Stimulated activated naive CD8-positive, alpha-beta T cell treated with anti-CD3 and anti-CD28 coated beads, Interleukin-15, Interleukin-2, amounts not matched to agents 100 ng/mL and 50 ng/mL, for 24 hours (primary cell): ENCODE data around the gene LRRC4.

Experiments
- H3K27ac Mint-ChIP-seq: one replicate; pipeline ENCODE4 v1.8.0; 2021; ENCODE audit warnings: mild to moderate bottlenecking, mixed read lengths
- H3K27me3 Mint-ChIP-seq: one replicate; pipeline ENCODE4 v1.8.0; 2021; ENCODE audit warnings: mixed read lengths
- H3K36me3 Mint-ChIP-seq: one replicate; pipeline ENCODE4 v1.8.0; 2021; ENCODE audit warnings: low read depth, mixed read lengths
- H3K4me1 Mint-ChIP-seq: one replicate; pipeline ENCODE4 v1.8.0; 2021; ENCODE audit warnings: low read depth, mixed read lengths
- H3K4me3 Mint-ChIP-seq: one replicate; pipeline ENCODE4 v1.8.0; 2021; ENCODE audit warnings: mild to moderate bottlenecking, mixed read lengths
- H3K9me3 Mint-ChIP-seq: one replicate; pipeline ENCODE4 v1.8.0; 2021; ENCODE audit warnings: mixed read lengths

The LRRC4 gene

GRCh38 chr7:127996253-127997071, 34.8 kb downstream of the LRRC4 start:
- H3K4me1 Mint-ChIP-seq: peaks cover 6% of the 10 kb centered on the region
- no peak overlapping the region for H3K4me3 Mint-ChIP-seq
- no peaks in the 10 kb centered on the region for H3K9me3 Mint-ChIP-seq
- H3K27me3 Mint-ChIP-seq: no peaks in the 10 kb centered on the region
- no peak overlapping the region for H3K27ac Mint-ChIP-seq
- H3K36me3 Mint-ChIP-seq: peaks cover 83% of the 10 kb centered on the region

GRCh38 chr7:127995881-127996215, 35.4 kb downstream of the LRRC4 start:
- Mint-ChIP-seq H3K27me3 (no peaks in the 10 kb centered on the region), H3K36me3 (peaks cover 84% of the 10 kb centered on the region), H3K9me3 (no peaks in the 10 kb centered on the region), H3K4me3 (no peak overlapping the region), H3K27ac (no peak overlapping the region), H3K4me1 (peaks cover under 1% of the 10 kb centered on the region)

DNA sequence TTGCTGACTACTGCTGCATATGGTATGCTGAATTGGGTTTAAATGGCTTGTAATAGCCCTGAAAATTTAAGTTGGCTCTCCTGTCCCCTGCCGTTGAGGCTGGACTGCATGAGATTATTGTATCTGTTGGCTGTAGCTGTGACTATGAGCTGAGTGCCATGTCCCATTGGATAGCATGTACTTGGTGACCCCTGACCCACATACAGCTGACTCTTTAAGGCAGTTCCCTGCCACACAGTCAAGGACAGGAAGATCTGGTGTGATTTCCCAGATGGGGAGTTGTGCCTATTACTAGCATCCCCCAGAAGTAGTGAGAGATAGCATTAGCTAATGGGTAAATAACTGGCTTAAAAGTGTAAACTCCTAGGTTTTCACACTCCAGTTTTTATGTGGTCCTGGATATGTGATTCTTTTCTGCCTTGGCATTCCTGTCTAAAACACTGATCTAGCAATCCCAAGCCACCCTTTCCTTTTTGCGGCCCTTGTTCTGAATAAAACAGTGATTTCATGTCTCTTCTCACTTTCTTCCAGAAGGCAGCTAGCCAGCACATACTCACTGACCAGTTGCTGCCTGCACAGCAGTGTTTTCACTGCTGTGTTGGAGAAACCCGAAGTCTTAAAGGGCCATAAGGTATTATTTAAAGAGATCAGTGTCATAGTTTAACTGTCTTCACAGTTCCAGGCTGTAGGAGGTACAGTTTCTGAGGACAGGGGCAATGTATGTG, 35.9 kb downstream of the LRRC4 start:
- H3K27ac Mint-ChIP-seq: no peak overlapping the region
- no peaks in the 10 kb centered on the region for H3K27me3 Mint-ChIP-seq
- H3K9me3 Mint-ChIP-seq: no peaks in the 10 kb centered on the region
- no peaks in the 10 kb centered on the region for H3K4me1 Mint-ChIP-seq
- H3K4me3 Mint-ChIP-seq: no peak overlapping the region
- peaks cover 80% of the 10 kb centered on the region for H3K36me3 Mint-ChIP-seq

DNA sequence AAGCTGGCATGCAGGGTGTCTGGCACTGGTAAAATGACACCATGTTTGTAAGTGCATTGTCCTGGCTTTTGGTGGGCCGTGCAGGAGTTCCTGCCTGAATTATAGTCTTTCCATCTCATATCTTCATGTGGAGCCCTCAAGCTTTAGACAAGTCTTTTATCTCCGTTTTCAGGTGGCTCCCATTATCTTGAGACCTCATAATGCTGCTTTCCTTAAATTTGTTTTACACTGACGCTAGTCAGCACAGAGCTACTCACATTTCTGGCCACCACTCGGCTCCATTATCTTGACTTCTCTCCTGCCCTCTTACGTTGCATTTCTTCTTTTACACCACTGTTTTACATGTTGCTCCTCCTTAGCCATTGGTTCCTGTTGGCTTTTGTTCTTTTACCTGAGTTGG, 37.2 kb downstream of the LRRC4 start:
- Mint-ChIP-seq H3K4me1 (no peaks in the 10 kb centered on the region), H3K4me3 (no peak overlapping the region), H3K27me3 (no peaks in the 10 kb centered on the region), H3K27ac (no peak overlapping the region), H3K36me3 (peaks cover 83% of the 10 kb centered on the region), H3K9me3 (no peaks in the 10 kb centered on the region)

GRCh38 chr7:127993317-127993716, 37.9 kb downstream of the LRRC4 start:
- H3K4me1 Mint-ChIP-seq: no peaks in the 10 kb centered on the region
- H3K4me3 Mint-ChIP-seq: no peak overlapping the region
- no peak overlapping the region for H3K27ac Mint-ChIP-seq
- peaks cover 84% of the 10 kb centered on the region for H3K36me3 Mint-ChIP-seq
- H3K9me3 Mint-ChIP-seq: no peaks in the 10 kb centered on the region
- H3K27me3 Mint-ChIP-seq: no peaks in the 10 kb centered on the region

DNA sequence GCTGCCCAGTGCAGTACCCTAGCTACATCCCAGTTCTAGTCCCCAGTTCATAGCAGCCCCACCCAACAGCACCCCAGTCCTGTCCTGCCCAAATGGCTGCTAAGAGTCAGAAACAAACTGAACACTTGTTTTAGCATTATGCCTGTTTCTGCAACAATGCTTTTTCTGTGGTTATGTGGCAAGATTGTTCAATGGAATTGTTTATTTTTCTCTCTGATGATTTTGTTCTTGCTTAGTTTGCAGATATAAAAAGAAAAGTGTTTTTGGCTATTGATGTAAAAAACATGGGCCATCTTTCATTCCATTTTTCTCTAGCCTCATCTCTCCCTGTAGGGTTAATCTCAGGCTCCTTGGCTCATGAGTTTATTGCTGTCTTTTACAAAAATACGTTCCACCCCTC, 42.5 kb downstream of the LRRC4 start:
- H3K27ac Mint-ChIP-seq: no peak overlapping the region
- H3K9me3 Mint-ChIP-seq: no peaks in the 10 kb centered on the region
- peaks cover 65% of the 10 kb centered on the region for H3K36me3 Mint-ChIP-seq
- H3K27me3 Mint-ChIP-seq: no peaks in the 10 kb centered on the region
- peaks cover 12% of the 10 kb centered on the region for H3K4me1 Mint-ChIP-seq
- no peak overlapping the region for H3K4me3 Mint-ChIP-seq

GRCh38 chr7:127986581-127987521, 44.4 kb downstream of the LRRC4 start:
- Mint-ChIP-seq H3K27ac (no peak overlapping the region), H3K36me3 (peaks cover 51% of the 10 kb centered on the region), H3K9me3 (no peaks in the 10 kb centered on the region), H3K4me3 (no peak overlapping the region), H3K27me3 (no peaks in the 10 kb centered on the region), H3K4me1 (peaks cover 27% of the 10 kb centered on the region)

DNA sequence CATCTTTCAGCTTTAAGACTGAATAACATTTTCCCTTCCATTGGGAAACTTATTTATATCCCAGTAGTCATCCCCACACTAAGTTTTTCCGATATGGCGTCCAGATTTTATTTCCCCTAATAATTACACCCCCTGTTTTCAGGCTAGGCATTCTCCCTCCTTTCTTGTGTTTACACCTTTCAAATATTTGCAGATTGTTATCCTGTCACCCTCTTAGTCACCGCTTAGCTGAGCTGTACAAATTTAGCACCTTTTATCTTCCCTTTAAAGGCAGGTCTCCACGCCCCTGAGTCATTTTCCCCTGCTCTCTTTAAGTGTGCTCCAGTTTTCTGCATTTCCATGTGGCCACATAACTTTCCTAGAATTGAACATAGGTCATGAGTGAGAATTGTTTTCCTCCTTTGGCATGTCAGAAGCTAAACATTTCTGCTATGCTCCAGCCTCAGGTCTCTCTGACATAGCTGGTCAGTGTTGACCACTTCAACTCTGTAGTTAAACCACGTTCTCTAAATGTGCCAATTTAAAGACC, 47.4 kb downstream of the LRRC4 start:
- Mint-ChIP-seq H3K36me3 (peaks cover 49% of the 10 kb centered on the region), H3K4me3 (no peak overlapping the region), H3K4me1 (peaks cover 46% of the 10 kb centered on the region), H3K9me3 (no peaks in the 10 kb centered on the region), H3K27ac (peak overlapping the region; percentile 18), H3K27me3 (no peaks in the 10 kb centered on the region)

GRCh38 chr7:127981965-127982364, 49.3 kb downstream of the LRRC4 start:
- Mint-ChIP-seq H3K36me3 (peaks cover 61% of the 10 kb centered on the region), H3K4me1 (peaks cover 51% of the 10 kb centered on the region), H3K4me3 (no peak overlapping the region), H3K9me3 (peaks cover 14% of the 10 kb centered on the region), H3K27ac (no peak overlapping the region), H3K27me3 (no peaks in the 10 kb centered on the region)

- H3K27ac Mint-ChIP-seq: no peak overlapping the region
- H3K4me3 Mint-ChIP-seq: no peak overlapping the region
- H3K36me3 Mint-ChIP-seq: peaks cover 63% of the 10 kb centered on the region
- H3K4me1 Mint-ChIP-seq: peaks cover 51% of the 10 kb centered on the region
- peaks cover 16% of the 10 kb centered on the region for H3K9me3 Mint-ChIP-seq
- H3K27me3 Mint-ChIP-seq: no peaks in the 10 kb centered on the region
Measured at GRCh38 chr7:127980901-127981300, 50.3 kb downstream of the LRRC4 start.

DNA sequence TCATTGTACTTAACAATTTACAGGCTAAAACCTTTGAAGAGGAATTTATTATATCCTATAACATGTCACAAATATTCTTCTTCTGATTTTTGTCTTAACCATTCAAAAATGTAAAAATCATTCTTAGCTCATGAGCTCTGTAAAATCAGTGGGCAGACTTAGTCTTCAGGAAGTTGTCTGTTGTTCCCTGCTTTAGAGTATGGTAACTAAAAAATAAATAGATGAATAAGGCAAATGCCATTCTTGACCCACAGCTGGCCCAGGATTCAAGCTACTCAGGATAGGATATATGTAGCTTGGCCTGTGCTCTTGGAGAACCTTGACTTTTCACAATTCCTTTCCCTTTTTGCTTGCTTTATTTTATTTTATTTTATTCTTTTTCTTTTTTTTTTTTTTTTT, 51.5 kb downstream of the LRRC4 start:
- Mint-ChIP-seq H3K27ac (no peak overlapping the region), H3K27me3 (no peaks in the 10 kb centered on the region), H3K4me3 (no peak overlapping the region), H3K4me1 (peaks cover 48% of the 10 kb centered on the region), H3K9me3 (peaks cover 21% of the 10 kb centered on the region), H3K36me3 (peaks cover 65% of the 10 kb centered on the region)

DNA sequence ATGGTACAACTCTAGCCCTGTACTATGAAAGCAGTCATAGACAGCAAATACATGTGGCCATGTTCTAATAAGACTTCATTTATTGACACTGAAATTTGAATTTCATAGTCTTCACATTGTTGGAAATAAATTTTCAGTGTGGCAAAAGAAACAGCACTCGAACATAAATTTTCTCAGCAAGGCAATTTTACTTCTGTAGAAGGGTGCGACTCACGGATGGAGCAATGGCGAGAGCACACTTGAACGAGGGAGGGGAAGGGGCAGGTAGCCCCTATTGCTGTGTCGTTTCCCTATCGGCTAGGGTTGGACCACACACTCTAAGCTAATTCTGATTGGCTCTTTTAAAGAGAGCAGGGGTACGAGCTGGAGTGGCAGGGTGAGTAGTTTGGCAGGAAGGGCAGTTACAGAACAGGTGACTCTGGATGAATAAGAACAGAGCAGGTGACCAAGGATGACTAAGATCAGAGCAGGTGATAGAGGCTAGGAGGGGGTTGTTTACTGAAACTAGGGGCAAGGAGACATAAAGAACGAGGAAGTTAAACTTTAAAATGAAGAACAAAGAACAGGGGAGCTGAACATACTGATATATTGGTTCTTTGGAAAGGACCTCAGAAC, 52.0 kb downstream of the LRRC4 start:
- peaks cover 43% of the 10 kb centered on the region for H3K4me1 Mint-ChIP-seq
- H3K36me3 Mint-ChIP-seq: peaks cover 65% of the 10 kb centered on the region
- no peak overlapping the region for H3K27ac Mint-ChIP-seq
- no peaks in the 10 kb centered on the region for H3K27me3 Mint-ChIP-seq
- no peak overlapping the region for H3K4me3 Mint-ChIP-seq
- H3K9me3 Mint-ChIP-seq: peaks cover 21% of the 10 kb centered on the region

DNA sequence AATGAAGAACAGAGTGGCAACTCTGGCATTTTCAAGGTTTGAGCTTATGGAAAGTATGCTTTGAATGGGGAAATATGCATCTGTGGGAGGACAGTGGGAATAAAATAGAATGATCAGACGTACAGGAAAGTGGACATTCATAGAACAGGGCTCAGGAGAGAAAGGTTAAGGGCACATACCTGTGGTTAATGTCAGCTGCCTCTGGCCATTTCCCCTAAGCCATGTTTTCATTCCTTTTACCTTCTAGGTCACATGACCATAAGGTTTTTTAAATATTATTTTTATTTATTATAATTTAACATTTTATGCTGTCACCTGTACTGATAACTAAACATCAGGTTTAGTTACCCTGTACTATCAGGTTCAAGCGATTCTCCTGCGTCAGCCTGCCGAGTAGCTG, 52.8 kb downstream of the LRRC4 start:
- Mint-ChIP-seq H3K4me3 (no peak overlapping the region), H3K36me3 (peaks cover 71% of the 10 kb centered on the region), H3K9me3 (peaks cover 21% of the 10 kb centered on the region), H3K27ac (no peak overlapping the region), H3K4me1 (peaks cover 36% of the 10 kb centered on the region), H3K27me3 (no peaks in the 10 kb centered on the region)
